Measurements from ENCODE around the gene PSME3IP1.

PSME3IP1 gene

GRCh38 chr16:57143149-57143921 lies 42.5 kb downstream of the PSME3IP1 start:
- DNase-seq = no peak

- no peak for DNase-seq
Measured at GRCh38 chr16:57141822-57142631, 43.8 kb downstream of the PSME3IP1 start.

GRCh38 chr16:57140931-57141668 lies 44.7 kb downstream of the PSME3IP1 start:
- DNase-seq = no peak

GRCh38 chr16:57138281-57138935 lies 47.4 kb downstream of the PSME3IP1 start:
- DNase-seq = no peak

GRCh38 chr16:57137566-57138273 lies 48.1 kb downstream of the PSME3IP1 start:
- DNase-seq = no peak

GRCh38 chr16:57137043-57137442 lies 48.8 kb downstream of the PSME3IP1 start:
- DNase-seq = no peak

- peak in 1 of 2 experiments; percentile 37 for DNase-seq
Measured at GRCh38 chr16:57134982-57135381, 50.9 kb downstream of the PSME3IP1 start.

GRCh38 chr16:57133886-57134285 lies 52.0 kb downstream of the PSME3IP1 start:
- no peak for DNase-seq

- DNase-seq = no peak
Measured at GRCh38 chr16:57133031-57133430, 52.8 kb downstream of the PSME3IP1 start.

GRCh38 chr16:57132470-57132869 lies 53.4 kb downstream of the PSME3IP1 start:
- DNase-seq = no peak

- DNase-seq = no peak
Measured at GRCh38 chr16:57131351-57131970, 54.4 kb downstream of the PSME3IP1 start.

- DNase-seq = no peak
Measured at GRCh38 chr16:57130950-57131321, 54.9 kb downstream of the PSME3IP1 start.

- DNase-seq = no peak
Measured at GRCh38 chr16:57128771-57129389, 57.0 kb downstream of the PSME3IP1 start.

- DNase-seq = no peak
Measured at GRCh38 chr16:57127836-57128235, 58.0 kb downstream of the PSME3IP1 start.

GRCh38 chr16:57127037-57127763 lies 58.6 kb downstream of the PSME3IP1 start:
- DNase-seq = no peak

- DNase-seq = peak in 1 of 2 experiments; percentile 34
Measured at GRCh38 chr16:57126411-57126810, 59.4 kb downstream of the PSME3IP1 start.

- no peak for DNase-seq
Measured at GRCh38 chr16:57125969-57126368, 59.9 kb downstream of the PSME3IP1 start.

GRCh38 chr16:57125376-57125775 lies 60.5 kb downstream of the PSME3IP1 start:
- no peak for DNase-seq

- DNase-seq = no peak
Measured at GRCh38 chr16:57123974-57124674, 61.7 kb downstream of the PSME3IP1 start.

All from SHP77 (cell line).